A673 (cell line): ENCODE data around the gene DIS3L2.

Experiments
- CTCF ChIP-seq: fragments of 300-800, 200-600 bp; sonication (generic); conservative IDR thresholded peaks from 2 replicates; pipeline ENCODE4 v1.5.1; 2017; ENCODE audit warnings: low read depth, mild to moderate bottlenecking, antibody characterized with exemption, low read length, moderate library complexity, mixed read lengths
- EZH2 ChIP-seq: fragments of 200-600 bp; sonication (generic); IDR thresholded peaks from 2 replicates; pipeline ENCODE4 v1.6.1; 2017; ENCODE audit warnings: borderline replicate concordance, low read depth, mild to moderate bottlenecking, mixed read lengths, antibody characterized with exemption, low read length; ENCODE audit not compliant: poor library complexity, severe bottlenecking

- TF ChIP-seq CTCF (0 out of 2 replicates have a peak, but pooled peaks have one; percentile 16), EZH2 (no peak)
Observed at GRCh38 chr2:232315049-232315922, 353.8 kb downstream of the DIS3L2 start.
